ENCODE results near the gene TGM5. TPM values are rescaled to one million over a fixed set of nuclear protein-coding genes. Genes with fewer than 3 reads are reported as not detected.

The TGM5 gene
- total and polyA plus RNA-seq, 12 donors = 0.13 to 0.14 (median 0.14) TPM; not detected in 9

DNA sequence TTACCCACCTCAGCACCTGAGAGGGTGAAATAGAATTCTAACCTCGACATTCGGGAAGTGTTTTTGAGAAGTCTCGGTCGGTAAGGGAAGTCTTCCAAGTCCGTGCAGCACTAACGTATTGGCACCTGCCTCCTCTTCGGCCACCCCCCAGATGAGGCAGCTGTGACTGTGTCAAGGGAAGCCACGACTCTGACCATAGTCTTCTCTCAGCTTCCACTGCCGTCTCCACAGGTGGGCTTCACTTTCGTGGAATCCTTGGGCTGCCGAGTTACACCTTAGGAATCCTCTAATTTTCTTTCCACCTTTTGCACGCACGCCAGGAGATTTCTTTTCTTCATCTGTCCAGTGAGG is 80.8 kb downstream of the TGM5 start:
- intact Hi-C loops (cut with DNase I) = no loop called here
- H3K4me3 ChIP-seq = peak overlapping the region; percentile 69 to 81 (median 76)
- TF ChIP-seq POLR2A (IDR thresholded peaks at IDR 0.05) (no peak), CTCF (IDR thresholded peaks at IDR 0.05) (no peak)
- H3K36me3 ChIP-seq (replicated peaks in 1 of 2) = peaks cover 0 to 18% of the 10 kb centered on the region in 2 donors
- H3K27ac ChIP-seq = peak overlapping the region in 4 of 5 donors; percentile 85 to 95 (median 88)
- 2 to 12% (median 3%) methylated on average over 10 to 13 of the region's 13 CpGs for WGBS, 4 donors
- peak in 6 of 7 donors; percentile 28 to 62 (median 33) for DNase-seq
- H3K27me3 ChIP-seq = no peaks in the 10 kb centered on the region
- peaks cover 5 to 33% of the 10 kb centered on the region in 2 donors for H3K4me1 ChIP-seq (replicated peaks in 1 of 2)
- H3K9me3 ChIP-seq (replicated peaks in 1 of 3) = no peaks in the 10 kb centered on the region

DNA sequence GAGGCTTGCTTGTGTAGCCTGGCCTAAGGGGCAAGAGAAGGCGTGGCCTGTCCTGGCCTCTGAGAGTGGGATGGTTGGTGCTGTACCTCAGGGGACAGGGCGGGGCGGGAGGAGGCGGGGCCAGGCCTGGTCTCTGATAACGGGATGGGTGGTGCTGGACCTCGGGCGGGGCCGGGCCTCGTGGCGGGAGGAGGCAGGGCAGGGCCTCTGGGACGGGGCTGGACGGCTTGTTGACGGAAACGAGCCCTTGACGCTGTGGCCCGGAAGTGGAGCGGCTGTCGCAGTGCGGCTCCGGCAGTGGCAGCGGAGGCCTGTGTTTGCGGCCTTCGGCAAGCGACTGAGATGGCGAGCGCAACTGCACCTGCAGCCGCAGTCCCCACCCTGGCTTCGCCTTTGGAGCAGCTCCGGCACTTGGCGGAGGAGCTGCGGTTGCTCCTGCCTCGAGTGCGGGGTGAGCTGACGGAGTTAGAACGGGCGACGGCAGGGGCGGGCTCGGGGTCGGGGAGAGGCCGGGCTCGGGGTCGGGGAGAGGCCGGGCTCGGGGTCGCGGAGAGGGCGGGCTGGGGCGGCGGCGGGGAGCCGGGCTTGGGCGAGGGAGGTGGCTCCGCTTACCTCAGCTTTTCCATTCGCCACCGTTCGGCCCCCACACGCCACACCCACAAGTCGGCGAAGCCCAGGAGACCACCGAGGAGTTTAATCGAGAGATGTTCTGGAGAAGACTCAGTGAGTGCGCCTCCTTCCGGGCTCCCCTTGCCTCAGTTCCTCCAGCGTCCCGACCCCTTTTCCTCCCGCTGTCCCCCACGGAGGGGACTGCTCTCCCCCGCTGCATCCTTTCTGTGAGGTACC is 81.3 kb downstream of the TGM5 start, which contains the start of gene CCNDBP1:
Gene CCNDBP1, plus strand, starts transcription at position 247 of the 846 bp plus-strand sequence. Its CDS starts 96 bp downstream, at position 343.
- WGBS, 4 donors = 0 to 3% (median 1%) methylated on average over 6 to 69 of the region's 69 CpGs
- H3K36me3 ChIP-seq (replicated peaks in 1 of 2) = peaks cover 0 to 12% of the 10 kb centered on the region in 2 donors

GRCh38 chr15:43184407-43185124 is 82.2 kb downstream of the TGM5 start:
- Histone ChIP-seq H3K36me3 (replicated peaks in 1 of 2) (peaks cover 0 to 3% of the 10 kb centered on the region in 2 donors), H3K27ac (peak overlapping the region in 3 of 5 donors; percentile 85 to 95 (median 88)), H3K4me1 (replicated peaks in 1 of 2) (peaks cover 5 to 27% of the 10 kb centered on the region in 2 donors), H3K27me3 (no peaks in the 10 kb centered on the region), H3K4me3 (peak overlapping the region in 1 of 4 donors; percentile 79), H3K9me3 (replicated peaks in 1 of 3) (no peaks in the 10 kb centered on the region)
- WGBS, 4 donors = 75 to 82% (median 80%) methylated on average over 9 of the region's 9 CpGs
- TF ChIP-seq CTCF (IDR thresholded peaks at IDR 0.05) (no peak), POLR2A (IDR thresholded peaks at IDR 0.05) (no peak)
- no peak for DNase-seq
- intact Hi-C loops (cut with DNase I) = no loop called here

More for the DNA sequence above, 81.3 kb downstream of the TGM5 start, which contains the start of gene CCNDBP1:
- no peaks in the 10 kb centered on the region for H3K27me3 ChIP-seq
- peak within 1 kb of the TSS; percentile 69 to 81 (median 76) for H3K4me3 ChIP-seq
- peaks cover 5 to 33% of the 10 kb centered on the region in 2 donors for H3K4me1 ChIP-seq (replicated peaks in 1 of 2)
- peak within 1 kb of the TSS in 4 of 5 donors; percentile 85 to 95 (median 88) for H3K27ac ChIP-seq
- no peaks in the 10 kb centered on the region for H3K9me3 ChIP-seq (replicated peaks in 1 of 3)
- intact Hi-C loops (cut with DNase I) = no loop called here
- peak; percentile 93 to 98 (median 97) for DNase-seq
- TF ChIP-seq POLR2A (IDR thresholded peaks at IDR 0.05) = peak; percentile 83 to 92
- peak in 4 of 6 experiments; percentile 8 to 23 (median 19) for TF ChIP-seq CTCF (IDR thresholded peaks at IDR 0.05)

DNA sequence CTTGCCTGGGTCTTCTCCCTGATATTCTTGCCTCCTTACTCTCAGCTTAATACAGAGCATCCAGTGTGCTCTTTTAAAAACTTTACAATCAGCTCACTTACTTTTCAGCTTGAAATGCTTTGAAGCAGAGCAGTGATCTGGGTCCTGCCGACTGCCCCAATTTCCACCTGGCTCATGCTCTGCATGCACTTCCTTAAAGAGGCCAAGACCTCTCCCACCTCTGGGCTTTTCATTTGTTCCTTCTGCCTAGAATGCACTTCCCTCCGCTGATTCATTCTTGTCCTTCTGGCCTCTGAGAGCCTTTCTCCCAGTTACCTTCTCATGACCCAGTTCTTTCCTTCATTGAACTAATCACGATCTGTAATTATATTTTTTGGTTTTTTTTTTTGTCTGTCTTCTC is 83.5 kb downstream of the TGM5 start:
- no peak overlapping the region for H3K27ac ChIP-seq
- peaks cover 5 to 27% of the 10 kb centered on the region in 2 donors for H3K4me1 ChIP-seq (replicated peaks in 1 of 2)
- DNase-seq = no peak
- TF ChIP-seq POLR2A (IDR thresholded peaks at IDR 0.05) (no peak), CTCF (IDR thresholded peaks at IDR 0.05) (no peak)
- WGBS, 4 donors = 41 to 47% (median 43%) methylated on average over 3 of the region's 3 CpGs
- no peak overlapping the region for H3K4me3 ChIP-seq
- H3K36me3 ChIP-seq (replicated peaks in 1 of 2) = no peaks in the 10 kb centered on the region
- H3K27me3 ChIP-seq = no peaks in the 10 kb centered on the region
- no peaks in the 10 kb centered on the region for H3K9me3 ChIP-seq (replicated peaks in 1 of 3)
- intact Hi-C loops (cut with DNase I) = no loop called here

All from adrenal gland (tissue), 12 donors.